Anterior cingulate cortex (tissue), 58 donors: ENCODE results near the gene UBE2D2.

Experiments used
- DNase-seq, 58 donors: peaks; one replicate each; lab custom pipeline; 2025; lab: John Stamatoyannopoulos, UW

UBE2D2 gene

DNA sequence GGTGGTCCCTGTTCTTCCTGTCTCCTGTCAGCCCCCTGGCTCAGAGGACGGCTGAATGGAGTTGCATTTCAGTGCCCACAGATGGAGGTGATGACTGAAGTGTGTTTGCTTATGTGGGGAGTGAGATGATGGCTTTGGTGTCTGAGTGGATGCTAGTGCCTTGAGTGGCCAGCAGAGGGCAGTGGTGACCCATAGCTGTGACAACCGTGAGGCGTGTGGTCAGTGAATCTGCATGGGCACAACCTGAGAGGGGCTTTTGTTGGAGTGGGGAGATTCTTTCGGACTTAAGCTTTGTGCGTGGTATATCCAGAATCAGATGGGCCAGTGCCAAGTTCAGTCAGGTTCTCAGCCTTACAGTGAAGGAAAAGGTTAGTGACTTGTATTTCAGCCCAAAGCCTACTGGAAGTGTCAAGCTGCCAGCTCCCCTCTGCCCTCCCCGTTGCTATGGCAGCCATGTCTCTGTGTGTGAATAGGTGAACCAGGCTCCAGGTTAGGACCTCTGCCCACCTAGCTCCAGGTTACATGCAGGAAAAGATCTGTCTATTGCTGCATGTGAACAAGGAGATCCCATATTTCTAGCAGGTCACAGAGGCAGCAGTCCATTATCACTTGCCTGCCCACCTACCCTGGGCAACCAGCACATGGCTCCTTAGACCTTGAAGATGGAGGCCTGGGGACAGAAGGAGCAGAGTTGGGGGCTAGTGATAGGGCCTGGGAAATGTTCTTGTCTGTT is 72.3 kb downstream of the UBE2D2 start:
- DNase-seq: peak in 45 of 58 donors; percentile 25 to 80 (median 59)

GRCh38 chr5:139634028-139634325 is 72.8 kb downstream of the UBE2D2 start:
- no peak for DNase-seq

GRCh38 chr5:139634541-139634940 is 73.4 kb downstream of the UBE2D2 start:
- DNase-seq: no peak

DNA sequence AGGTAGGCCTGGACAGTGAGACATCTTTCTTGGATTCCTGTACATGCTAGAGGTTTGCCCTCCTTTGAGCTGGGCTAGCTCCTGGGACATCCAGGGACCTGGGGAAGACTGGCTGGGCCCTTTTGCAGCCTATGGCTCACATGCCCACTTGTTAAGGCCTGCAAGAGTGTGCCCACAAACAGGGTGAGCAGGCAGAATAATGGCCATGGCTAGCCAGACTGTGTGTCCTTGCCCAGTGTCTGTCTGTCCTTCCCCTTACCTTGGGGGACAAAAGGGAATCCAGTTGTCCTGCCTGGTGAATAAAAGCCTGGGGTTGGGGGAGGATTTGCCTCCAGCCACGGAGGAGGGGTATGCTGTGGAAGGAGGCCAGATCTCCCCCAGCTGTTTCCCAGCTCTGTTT is 74.1 kb downstream of the UBE2D2 start:
- DNase-seq: no peak

DNA sequence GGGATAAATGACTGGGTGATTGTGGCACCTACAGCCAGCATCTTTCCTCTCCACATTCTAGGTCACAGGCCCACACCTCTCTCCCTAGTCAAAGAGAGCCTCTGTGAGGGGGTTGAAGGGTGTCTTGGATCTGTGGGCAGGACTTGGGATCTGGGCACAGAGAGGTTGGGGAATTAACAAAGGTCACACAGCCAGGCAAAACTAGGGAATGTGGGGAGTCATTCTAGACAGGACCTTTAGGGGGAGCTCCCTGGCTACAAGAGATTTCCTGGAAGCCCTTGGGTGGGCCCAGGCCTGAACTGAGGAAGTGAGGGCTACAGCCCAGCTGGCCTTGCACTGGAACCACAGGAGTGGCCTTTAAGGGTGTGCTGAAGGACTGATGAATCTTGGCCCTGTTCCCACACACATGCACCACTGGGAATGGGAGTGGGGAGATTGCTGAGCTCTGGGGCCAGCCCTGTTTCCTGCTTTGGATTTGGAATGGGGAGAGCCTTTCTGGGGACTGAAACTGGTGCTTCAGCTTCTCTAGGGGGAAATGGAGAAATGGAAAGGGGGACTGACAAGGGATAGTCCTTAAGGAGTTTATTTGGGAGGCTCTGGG is 74.6 kb downstream of the UBE2D2 start:
- DNase-seq: peak in 26 of 58 donors; percentile 23 to 69 (median 46)

GRCh38 chr5:139636207-139636792 is 75.2 kb downstream of the UBE2D2 start:
- DNase-seq: no peak

DNA sequence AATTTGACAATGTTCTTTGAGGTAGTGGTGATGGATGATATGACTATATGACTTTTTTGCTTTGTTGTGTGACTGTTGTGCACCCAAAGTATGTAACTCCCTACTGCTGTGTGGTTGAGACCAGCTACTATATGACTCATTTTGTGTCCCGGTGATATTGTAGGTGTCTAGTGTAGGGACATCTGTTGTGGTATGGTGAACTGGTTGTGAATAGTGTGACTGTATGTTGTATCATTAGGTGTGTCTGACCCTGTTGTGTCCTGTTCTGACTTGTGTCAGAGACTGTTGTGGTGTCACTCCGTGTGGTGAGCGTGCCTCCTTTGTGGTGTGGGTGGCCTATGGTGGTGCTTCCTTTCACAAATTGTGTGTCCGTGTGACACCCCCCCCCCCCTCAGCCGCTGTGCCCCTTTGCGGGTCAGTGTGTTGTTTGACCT is 75.9 kb downstream of the UBE2D2 start:
- no peak for DNase-seq

DNA sequence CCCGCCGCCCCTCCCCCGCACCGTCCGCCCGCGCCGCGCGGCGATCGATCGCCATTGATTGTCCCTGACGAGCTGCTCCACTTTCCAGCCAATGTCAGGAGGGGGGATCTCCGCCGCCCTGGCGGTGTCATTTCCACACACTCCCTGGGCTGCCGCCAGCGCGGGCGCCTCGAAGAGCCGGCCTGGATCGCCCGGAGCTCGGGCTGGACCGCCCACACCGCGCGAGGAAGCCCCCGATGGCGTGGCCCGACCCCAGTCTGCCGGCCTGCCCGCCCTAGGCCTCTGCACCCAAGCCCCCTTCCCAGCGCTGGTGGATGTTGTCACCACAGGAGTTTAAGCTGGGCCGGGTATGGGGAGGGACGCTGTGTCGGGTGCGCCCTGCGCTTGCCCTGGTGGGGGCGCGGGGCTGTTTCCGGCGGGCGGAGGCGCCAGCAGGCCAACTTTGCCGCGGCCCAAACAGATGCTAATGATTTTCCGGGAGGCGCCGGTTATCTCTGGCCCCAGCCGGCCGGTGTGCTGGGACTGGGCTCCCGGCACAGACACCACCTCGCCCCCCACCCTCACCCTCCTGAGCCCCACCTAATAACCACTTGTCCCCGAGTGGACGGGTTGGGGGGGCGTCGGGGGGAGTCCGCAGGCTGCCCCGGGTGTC is 76.4 kb downstream of the UBE2D2 start:
- peak in 50 of 58 donors; percentile 7 to 87 (median 74) for DNase-seq

GRCh38 chr5:139638090-139638735 is 77.1 kb downstream of the UBE2D2 start:
- peak in 51 of 58 donors; percentile 38 to 91 (median 76) for DNase-seq

- no peak for DNase-seq
Measured at GRCh38 chr5:139638736-139639618, 77.8 kb downstream of the UBE2D2 start.

GRCh38 chr5:139639619-139640380 is 78.7 kb downstream of the UBE2D2 start:
- peak in 18 of 58 donors; percentile 9 to 70 (median 46) for DNase-seq

- no peak for DNase-seq
Measured at GRCh38 chr5:139640421-139641115, 79.4 kb downstream of the UBE2D2 start.

DNA sequence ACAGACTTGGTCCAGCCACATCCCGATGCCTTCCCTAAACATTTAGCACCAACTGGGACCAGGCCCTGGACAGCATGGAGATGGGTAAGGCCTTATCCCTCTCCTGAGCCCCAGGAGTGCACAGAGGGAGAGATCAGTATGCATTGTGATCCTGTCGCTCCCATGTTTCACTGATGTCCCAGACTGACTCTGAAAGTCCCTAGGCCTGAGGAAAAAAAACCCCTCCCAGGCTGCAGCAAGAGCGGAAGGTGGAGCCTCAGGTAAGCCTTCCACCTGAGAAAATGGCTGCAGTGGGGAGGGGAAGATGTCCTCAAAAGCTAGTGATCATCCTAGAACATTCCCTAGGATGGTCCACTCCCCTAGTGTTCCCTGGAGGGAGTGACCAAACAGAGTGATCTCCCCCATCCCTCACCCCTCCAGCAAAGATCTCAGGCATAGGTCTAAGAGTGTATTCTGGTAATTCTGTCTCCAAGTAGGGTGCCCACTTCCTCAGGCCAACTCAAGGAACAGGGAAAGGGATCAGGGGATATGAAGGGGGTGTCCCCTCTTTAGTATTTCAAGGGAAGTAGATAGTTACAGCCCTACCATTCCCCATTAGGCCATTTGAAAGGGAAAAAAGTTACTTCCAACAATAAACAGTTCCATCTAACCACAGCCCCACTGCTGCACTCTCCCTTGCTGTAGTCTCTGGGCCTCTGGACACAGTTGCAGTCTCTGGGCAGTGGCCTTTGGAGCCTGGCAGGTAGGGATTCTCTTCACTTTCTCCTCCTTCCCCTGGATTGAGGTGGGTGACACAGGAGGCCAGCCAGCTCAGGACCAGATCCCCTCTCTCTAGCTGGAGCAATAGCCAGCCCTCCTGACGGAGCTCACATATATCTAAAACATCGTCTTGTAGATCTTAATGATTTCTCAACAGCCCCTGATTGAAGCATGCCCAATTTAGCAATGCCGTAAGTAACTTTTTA is 80.3 kb downstream of the UBE2D2 start:
- no peak for DNase-seq

DNA sequence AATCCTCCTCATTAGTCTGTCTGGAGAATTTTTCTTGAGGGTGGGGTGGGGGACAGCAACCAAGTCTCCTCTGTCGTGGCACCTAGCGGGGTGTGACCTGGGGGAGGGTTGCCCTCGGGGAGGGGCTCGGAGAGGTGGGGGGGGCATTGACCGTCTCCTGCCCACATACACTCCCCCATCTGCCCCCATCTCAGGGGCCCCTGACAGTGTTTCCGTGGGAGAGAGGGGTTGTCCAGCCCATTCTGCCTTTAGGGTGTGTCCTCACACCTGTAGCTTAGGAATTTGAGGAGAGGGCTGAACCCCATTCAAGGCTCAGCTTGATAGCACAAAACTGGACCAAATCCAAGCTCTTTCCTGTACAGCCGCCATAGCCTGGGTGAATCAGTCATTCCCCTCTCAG is 81.1 kb downstream of the UBE2D2 start:
- DNase-seq: no peak

DNA sequence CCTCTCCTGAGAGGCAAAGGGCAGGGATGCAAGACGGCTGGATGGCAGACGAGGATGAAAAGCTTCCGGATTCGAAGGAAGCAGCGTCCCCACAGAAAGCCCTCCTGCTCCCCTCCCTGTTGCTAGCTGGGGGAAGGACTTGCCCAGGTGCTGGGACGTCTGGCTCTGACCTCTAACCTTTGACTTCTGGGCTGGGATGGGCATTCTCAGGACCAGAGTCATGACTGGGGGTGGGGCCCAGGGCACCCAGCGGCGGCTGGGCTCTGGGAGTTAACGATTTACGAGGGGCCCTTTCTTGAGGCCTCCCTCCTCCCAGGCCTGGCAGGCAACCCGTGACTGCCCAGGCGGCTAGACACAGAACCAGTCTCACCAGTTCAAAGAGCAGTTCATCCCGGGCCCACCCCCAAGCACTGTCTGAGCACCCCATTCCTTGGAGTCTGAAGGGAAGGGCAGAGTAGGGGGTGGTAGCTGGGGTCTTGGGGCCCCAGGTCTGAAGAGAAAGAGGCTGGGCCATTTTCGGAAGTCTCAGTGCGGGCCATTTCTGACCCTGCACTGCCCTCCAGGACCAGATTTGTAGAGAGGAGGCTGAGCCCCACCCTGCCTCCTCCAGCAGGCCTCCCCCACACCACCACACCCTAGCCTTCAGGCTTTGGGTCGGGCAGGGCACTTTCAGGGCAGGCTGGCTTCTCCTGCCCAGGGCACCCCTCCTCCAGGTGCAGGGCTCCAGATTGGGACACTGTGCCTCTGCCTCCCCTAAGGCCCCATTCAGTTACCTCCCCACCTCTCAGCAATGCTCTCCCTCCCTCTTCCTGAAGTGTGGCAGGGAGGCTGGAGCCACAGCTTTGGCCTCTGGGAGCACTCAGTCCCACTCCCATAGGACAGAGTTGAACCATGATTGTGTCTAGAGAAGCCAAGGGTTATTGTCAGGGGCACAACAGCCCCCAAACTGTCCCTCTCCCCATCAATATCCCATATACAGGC is 82.0 kb downstream of the UBE2D2 start:
- no peak for DNase-seq

DNA sequence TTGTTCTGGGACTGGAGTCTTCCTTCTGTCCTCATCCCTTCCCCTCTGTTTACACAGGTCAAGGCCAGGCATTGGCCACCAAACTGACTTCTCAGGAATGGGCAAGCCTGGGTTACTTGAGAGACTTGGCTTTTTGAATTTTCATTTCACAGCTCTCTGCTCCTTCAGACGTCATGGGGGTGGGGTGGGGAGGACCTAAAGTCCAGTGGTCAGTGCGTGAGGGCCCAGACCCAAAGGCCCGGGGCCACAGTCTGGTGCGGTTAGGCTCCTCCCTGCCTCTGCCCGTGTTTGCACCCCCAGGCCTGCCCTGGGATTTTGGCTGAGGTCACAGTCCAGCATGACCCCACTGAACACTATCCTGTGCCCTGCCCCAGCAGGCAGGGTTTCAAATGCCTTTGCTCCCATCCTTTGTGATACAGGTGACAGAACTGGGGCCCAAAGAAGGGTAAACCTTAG is 82.9 kb downstream of the UBE2D2 start:
- no peak for DNase-seq
